Epithelial cell of esophagus (primary cell): ENCODE data around the gene EGFR.

Source experiments
- DNase-seq: peaks from one replicate; pipeline ENCODE4 v3.0.0; 2010; ENCODE audit warnings: low read depth
- H3K4me3 ChIP-seq: 2 replicates; pipeline ENCODE4 v1.5.1; 2011; ENCODE audit warnings: mild to moderate bottlenecking, low read length, control low read depth
- TF ChIP-seq, protein P1 (sequence below): IDR thresholded peaks from 2 replicates; pipeline ENCODE4 v1.5.1; 2011; ENCODE audit warnings: low read depth, mild to moderate bottlenecking, low read length, control low read depth, inconsistent platforms; ENCODE audit not compliant: insufficient read depth; ENCODE audit errors: missing control alignments

Gene EGFR

DNA sequence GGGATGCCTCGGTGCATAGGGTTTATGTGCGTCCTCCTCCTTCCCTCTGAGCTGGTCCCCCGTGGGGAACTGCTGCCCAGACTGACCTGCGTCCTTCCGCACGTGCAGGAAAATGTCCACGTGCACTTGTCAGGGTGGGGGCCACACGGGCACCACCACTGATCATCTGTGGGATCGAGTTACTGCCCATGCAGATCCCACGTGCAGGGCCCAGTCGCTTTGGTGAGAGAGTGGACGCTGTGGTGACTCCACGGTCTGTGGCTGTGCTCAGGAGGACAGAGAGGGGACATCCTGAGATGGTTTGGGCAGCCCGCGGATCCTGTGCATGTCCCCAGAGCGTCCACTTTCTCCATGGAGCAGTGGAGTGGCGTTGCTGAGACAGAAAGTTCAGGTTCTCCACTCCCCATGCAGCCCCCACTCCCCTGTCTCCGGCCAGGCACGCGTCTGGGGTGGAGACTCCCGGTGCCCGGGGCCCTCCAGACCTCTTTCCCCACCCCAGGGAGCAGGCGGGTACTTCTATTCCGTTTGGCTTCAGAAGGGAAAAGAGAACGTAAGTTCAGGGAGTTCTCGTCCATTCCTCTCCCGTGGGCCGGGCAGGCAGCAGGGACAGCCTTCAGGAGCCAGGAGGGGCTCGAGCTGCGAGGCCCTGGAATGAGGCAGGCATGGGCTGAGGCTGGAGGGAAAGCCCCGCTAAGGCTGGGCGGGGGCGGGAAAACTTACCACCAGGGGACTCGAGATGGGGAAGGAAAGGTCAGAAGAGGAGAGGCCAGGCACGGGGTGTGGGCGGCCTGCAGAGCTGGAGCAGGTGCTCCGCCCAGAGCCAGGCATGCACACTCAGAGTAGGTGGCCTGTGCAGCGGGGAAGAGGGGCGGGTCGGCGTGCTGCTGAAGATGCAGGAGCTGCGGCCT, 59.9 kb downstream of the EGFR start:
- TF ChIP-seq, protein P1, sequence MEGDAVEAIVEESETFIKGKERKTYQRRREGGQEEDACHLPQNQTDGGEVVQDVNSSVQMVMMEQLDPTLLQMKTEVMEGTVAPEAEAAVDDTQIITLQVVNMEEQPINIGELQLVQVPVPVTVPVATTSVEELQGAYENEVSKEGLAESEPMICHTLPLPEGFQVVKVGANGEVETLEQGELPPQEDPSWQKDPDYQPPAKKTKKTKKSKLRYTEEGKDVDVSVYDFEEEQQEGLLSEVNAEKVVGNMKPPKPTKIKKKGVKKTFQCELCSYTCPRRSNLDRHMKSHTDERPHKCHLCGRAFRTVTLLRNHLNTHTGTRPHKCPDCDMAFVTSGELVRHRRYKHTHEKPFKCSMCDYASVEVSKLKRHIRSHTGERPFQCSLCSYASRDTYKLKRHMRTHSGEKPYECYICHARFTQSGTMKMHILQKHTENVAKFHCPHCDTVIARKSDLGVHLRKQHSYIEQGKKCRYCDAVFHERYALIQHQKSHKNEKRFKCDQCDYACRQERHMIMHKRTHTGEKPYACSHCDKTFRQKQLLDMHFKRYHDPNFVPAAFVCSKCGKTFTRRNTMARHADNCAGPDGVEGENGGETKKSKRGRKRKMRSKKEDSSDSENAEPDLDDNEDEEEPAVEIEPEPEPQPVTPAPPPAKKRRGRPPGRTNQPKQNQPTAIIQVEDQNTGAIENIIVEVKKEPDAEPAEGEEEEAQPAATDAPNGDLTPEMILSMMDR = no peak
- DNase-seq = no peak
- H3K4me3 ChIP-seq = no peak overlapping the region

DNA sequence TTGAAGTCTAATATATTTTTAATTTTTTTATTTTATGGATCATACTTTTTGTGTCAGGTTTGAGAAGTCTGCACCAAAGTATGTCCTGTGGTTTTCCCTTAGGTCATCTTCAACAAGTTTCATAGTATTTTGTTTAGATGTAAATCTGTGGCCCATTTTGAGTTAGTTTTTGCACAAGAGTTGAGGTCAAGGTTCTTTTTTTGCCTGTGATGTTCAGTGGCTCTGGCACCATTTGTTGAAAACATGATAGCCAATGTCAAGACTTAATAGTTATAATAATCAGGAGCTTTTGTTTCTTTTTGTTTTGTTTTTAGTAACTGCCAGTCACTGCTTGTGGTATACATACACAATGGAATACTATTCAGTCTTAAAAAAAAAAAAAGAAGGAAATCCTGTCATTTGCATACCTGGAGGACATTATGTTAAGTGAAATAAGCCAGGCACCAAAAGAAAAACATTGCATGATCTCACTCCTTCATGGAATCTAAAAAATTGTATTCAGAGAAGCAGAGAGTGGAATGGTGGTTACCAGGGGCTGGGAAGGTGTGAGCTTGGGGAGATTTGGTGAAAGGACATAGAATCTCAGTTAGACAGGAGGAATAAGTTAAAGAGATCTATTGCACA, 61.3 kb downstream of the EGFR start:
- TF ChIP-seq, protein P1 = no peak
- no peak for DNase-seq
- no peak overlapping the region for H3K4me3 ChIP-seq

DNA sequence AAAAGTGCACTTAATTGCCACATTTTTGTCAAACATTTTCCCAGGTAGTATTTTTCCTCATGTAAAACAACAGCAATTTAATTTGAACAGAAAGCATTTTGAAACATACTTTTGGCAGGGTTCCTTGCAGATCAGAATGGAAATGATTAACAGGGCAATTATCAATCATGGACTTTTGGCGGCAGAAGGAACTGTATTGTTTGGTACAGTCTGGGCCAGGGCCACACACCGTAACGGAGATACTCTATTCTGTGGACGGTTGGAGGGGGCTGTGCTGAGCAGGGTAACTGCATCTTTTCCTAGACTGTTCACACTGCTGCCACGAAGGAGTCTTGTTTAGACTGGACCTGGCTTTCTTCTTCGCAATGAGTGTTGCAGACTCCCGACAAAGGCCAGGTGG, 62.3 kb downstream of the EGFR start:
- H3K4me3 ChIP-seq = no peak overlapping the region
- TF ChIP-seq, protein P1 = no peak
- no peak for DNase-seq

DNA sequence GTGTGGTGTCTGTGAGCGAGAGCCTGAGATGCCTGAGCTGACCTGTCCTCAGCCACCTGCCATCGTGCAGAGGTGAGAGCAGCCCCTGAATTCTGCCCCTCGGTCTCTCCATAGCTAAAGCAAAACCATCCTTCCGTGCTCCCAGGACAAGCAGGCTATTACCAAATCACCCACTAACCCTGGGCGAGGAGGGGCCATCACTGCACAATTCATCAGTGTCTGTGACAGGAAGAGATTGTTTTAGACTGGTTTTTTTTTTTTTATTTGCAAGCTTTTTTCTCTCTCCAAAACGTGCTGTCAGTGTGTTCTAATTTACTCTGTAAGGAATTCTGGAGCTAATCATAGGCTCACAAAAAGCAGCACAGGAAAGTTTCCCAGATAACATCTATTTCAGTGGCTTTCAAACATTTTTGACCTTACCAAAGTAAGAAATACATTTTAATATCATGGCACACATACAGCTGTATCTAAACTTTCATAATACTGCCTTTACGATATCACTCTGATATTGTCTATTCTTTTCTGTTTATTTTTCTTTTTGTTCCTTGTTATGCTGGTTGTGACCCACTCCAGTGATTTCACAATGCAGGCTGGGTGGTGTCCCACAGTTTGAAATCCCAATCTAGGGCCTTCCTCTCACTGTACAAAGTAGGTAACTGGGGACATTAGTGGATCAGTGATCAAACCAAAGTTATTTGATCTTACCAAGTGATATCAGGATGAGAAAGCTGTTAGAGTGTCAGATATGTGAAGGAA, 62.8 kb downstream of the EGFR start:
- no peak overlapping the region for H3K4me3 ChIP-seq
- TF ChIP-seq, protein P1 = no peak
- no peak for DNase-seq

DNA sequence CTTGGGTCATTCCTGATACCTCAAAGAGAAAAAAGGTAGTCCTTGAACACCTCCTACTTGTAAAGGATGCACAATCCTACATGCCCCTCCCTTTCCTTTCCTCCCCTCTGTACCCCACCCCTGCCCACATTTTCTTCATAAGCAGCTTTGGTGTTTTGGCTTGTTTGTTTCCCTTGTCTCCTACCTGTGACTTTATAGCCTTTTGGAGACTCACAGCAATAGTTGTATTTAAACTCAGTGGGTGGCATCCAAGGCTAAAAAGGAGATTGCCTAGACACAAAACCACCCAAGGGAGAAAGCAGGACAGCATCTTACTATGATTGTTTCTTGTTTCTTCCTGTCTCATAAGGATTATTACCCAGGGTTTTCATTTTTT, 63.4 kb downstream of the EGFR start:
- no peak for DNase-seq
- TF ChIP-seq, protein P1 = no peak
- H3K4me3 ChIP-seq = no peak overlapping the region

DNA sequence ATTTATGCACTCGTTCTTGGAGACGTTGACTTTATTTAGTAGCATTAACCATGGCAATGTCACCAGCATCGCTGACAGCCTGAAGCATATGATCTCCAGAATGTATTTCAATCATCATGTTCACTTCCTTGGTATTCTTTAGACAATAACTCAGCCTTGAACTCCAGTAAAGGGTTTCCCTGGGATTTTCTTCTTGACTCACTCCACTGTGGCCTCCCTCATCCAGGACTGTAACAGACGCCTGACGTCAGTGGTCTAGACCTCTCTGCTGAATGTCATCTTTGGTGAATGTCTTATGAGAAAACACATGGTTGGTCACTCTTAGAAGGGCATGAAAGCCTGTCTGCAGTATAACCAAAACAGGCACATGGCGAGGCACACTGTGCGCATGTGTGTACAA, 64.4 kb downstream of the EGFR start:
- H3K4me3 ChIP-seq = no peak overlapping the region
- DNase-seq = no peak
- TF ChIP-seq, protein P1 = no peak
